Measurements from ENCODE around the gene ALPK1.
"Not testable (repeated sequence)": the region's sequence is repeated elsewhere in the genome, so short reads cannot be mapped to it uniquely, and the experiment has no call there.

ALPK1 gene

DNA sequence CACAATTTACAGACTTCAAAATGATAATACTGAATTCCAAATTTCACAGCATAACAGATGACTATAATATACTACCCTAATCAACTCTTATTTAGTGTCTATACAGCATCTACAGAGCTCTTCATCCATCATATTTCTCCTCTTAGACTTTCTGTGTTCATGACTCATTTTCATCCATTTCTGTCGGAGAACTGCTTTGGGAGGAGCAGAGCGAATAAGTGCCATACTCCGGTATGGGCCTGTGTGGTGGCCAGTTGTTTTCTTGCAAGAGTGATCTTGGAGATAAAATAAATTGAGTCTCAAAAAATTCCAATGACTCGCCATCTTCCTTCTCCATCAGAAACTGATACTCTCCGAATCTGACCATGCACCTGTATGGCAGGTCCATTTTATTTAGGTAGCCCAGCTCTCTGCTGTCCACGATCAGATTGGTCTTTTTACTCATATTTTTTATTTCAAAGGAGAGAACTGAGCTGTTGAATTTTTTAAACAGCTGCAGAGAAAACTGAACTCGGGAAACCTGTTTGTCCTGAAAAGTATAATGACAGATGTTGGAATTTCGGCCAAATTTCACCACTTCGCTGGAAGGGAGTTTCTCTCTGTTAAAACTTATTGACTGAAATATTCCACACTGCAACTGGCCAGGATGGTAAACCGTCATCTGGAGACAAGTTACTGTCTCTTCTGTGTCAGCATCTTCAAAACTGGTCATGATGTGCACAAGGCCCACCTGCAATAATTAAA is 19.3 kb upstream of the ALPK1 start:
- DNase-seq (ENCODE audit: low read depth) = no peak
- peak overlapping the region; percentile 98 for H3K4me3 ChIP-seq (ENCODE audit: low read depth, low read length)
- TF ChIP-seq, protein P1, sequence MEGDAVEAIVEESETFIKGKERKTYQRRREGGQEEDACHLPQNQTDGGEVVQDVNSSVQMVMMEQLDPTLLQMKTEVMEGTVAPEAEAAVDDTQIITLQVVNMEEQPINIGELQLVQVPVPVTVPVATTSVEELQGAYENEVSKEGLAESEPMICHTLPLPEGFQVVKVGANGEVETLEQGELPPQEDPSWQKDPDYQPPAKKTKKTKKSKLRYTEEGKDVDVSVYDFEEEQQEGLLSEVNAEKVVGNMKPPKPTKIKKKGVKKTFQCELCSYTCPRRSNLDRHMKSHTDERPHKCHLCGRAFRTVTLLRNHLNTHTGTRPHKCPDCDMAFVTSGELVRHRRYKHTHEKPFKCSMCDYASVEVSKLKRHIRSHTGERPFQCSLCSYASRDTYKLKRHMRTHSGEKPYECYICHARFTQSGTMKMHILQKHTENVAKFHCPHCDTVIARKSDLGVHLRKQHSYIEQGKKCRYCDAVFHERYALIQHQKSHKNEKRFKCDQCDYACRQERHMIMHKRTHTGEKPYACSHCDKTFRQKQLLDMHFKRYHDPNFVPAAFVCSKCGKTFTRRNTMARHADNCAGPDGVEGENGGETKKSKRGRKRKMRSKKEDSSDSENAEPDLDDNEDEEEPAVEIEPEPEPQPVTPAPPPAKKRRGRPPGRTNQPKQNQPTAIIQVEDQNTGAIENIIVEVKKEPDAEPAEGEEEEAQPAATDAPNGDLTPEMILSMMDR (IDR thresholded peaks at IDR 0.05; ENCODE audit: insufficient read depth, low read depth, low read length, missing control alignments) = no peak

DNA sequence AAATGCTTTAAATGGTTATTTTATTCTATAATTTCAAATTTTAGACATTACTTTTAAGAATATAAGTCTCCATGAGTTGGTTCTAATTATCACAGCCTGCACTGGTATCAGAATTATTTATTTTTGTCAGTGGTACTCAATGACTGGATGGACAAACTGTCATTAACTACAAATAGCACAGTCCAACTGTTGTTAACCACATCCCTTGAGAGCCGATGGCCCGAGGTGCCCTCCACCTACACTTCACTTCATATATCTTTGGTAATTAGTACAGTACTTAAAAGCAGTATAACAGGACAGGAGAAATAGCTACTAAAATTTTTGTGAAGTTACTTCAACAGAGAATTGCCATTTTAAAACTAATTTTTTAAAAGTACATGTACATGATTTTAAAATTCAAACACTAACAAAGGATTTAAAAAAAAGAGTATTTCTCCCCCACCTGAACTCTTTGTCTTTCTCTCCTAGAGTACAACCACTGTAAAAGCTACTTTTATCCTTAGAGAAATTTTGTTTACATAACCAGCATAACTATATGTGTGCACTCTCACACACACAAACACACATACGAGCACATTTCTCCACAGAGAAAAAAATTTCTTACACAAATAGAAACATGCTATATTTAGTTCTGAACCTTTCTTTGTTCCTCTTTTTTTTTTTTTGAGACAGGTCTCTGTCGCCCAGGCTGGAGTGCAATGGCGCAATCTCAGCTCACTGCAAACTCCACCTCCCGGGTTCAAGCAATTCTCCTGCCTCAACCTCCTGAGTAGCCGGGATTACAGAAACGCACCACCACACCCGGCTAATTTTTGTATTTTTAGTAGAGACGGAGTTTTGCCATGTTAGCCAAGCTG is 17.9 kb upstream of the ALPK1 start:
- TF ChIP-seq, protein P1 (IDR thresholded peaks at IDR 0.05; ENCODE audit: insufficient read depth, low read depth, low read length, missing control alignments) = no peak
- peak overlapping the region; percentile 98 for H3K4me3 ChIP-seq (ENCODE audit: low read depth, low read length)
- peak; percentile 85 for DNase-seq (ENCODE audit: low read depth)

DNA sequence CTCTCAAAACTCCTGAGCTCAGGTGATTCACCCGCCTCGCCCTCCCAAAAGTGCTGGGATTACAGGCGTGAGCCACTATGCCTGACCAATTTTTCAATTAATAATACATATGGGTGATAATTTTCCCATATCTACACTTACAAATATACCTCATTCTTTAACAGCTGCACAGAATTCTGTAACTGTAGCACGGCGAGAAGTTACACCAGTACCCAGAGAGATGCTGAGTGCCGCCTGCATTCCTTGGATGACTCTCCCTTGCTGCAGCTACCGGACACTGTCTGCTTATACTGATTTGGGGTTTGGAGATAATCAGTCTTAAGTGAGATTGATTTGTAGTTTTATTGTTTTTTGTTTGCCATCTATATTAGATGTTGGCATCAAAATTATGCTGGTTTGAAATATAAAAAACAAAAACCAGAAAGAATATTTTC is 17.3 kb upstream of the ALPK1 start:
- DNase-seq (ENCODE audit: low read depth) = peak; percentile 61
- TF ChIP-seq, protein P1 (IDR thresholded peaks at IDR 0.05; ENCODE audit: insufficient read depth, low read depth, low read length, missing control alignments) = no peak
- peak overlapping the region; percentile 98 for H3K4me3 ChIP-seq (ENCODE audit: low read depth, low read length)

DNA sequence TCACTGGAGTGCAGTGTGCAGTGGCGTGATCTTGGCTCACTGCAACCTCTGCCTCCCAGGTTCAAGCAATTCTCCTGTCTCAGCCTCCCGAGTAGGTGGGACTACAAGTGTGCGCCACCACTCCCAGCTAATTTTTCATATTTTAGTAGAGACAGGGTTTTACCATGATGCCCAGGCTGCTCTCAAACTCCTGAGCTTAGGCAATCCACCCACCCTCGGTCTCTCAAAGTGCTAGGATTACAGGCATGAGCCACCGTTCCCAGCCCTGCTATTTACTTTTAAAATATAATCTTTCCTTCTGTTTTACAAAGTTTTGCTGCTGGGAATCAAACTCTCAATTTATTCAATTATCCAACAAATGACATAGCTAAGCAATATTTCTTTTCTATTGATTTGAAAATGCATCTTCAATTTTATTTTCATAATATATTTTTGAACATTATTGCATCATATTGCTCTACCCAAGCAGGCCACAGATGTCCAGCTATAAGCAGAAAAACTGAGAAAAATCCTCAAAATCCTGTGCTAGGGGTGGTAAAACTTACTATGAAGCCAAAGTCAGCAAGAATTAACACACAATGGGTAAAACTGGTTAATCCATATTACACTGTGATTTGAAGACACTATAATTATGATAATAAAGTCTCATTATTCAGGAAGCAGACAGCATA is 16.6 kb upstream of the ALPK1 start:
- TF ChIP-seq, protein P1 (IDR thresholded peaks at IDR 0.05; ENCODE audit: insufficient read depth, low read depth, low read length, missing control alignments) = no peak
- peak overlapping the region; percentile 98 for H3K4me3 ChIP-seq (ENCODE audit: low read depth, low read length)
- DNase-seq (ENCODE audit: low read depth) = no peak

DNA sequence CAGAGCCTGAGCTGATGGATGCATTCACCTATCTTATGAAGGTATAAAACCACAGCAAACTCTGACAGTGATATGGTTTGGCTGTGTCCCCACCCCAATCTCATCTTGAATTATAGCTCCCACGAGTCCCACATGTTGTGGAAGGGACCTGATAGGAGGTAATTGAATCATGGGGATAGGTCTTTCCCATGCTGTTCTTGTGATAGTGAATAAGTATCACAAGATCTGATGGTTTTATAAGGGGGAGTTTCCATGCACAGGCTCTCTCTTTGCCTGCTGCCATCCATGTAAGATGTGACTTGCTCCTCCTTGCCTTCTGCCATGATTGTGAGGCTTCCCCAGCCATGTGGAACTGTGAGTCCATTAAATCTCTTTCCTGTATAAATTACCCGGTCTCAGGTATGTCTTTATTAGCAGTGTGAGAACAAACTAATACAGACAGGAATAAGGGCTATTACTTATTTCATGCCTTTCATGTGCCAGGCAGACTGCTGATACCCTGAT is 15.2 kb upstream of the ALPK1 start:
- not testable (repeated sequence) for DNase-seq (ENCODE audit: low read depth)
- peak overlapping the region; percentile 98 for H3K4me3 ChIP-seq (ENCODE audit: low read depth, low read length)

DNA sequence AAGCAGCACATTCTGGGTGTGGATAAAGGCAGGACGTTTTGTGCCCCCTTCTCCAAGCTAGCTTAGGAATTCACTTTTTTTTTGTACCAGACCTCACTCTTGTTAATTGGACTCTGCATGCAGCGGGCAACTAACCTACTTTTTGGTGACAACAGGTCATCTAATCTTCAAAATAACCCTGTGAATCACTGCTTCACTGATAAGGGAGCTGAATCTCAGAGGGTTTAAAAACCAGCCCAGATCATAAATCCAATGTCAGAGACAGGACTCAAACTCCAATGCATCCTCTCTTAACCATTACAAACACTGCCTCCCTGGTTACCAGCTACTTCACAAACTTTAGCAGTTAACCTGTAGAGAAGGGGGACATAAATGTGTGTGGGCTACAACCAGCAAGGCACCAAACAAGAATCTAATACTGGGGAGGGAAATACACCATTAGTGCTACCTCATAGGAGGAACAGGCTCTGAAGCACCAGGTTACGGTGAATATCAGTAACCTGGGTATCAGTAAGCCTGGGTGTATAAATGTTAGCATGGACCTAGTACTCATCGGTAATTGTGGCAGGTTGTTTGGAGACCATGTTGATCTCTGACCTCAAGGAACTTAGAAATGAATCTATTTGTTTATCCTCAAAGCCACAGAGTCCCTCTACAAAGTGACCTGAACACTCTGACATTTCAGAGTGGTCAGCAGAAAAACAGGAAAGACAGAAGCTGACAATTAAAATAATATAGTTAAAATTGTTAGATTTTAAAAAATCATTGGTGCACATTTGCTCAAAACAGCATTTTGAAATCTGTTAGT is 14.1 kb upstream of the ALPK1 start:
- DNase-seq (ENCODE audit: low read depth) = no peak
- H3K4me3 ChIP-seq (ENCODE audit: low read depth, low read length) = peak overlapping the region; percentile 98
- TF ChIP-seq, protein P1 (IDR thresholded peaks at IDR 0.05; ENCODE audit: insufficient read depth, low read depth, low read length, missing control alignments) = no peak

Measured in GM12865 (cell line).